Activated CD8-positive, alpha-beta T cell treated with anti-CD3 and anti-CD28 coated beads, Interleukin-2, amount 10 ng/mL, durations not matched to agents 7 days and 5 days (primary cell): ENCODE measurements around the gene LCLAT1. TPM values are rescaled to one million over a fixed set of nuclear protein-coding genes. Genes with fewer than 3 reads are reported as not detected.

Experiments
- ATAC-seq: fragments of 150-1000 bp; cut with Tn5 transposase; one replicate; pipeline ENCODE4 v1.10.0; 2021; ENCODE audit warnings: moderate library complexity
- CTCF ChIA-PET: fragments of 350-600 bp; sonication (Branson Sonifier 250); formaldehyde crosslinking; loops from one replicate; lab custom pipeline; 2021; ENCODE audit warnings: antibody characterized with exemption; lab: Charles Lee
- POLR2A ChIA-PET: fragments of 350-600 bp; sonication (Branson Sonifier 250); formaldehyde crosslinking; loops from one replicate; lab custom pipeline; 2021; ENCODE audit warnings: antibody characterized with exemption; lab: Charles Lee
- DNase-seq: peaks from one replicate; pipeline ENCODE4 v3.0.0-alpha.2; 2020
- H3K27ac Mint-ChIP-seq: one replicate; pipeline ENCODE4 v1.8.0; 2021; ENCODE audit warnings: mild to moderate bottlenecking, mixed read lengths
- H3K27me3 Mint-ChIP-seq: one replicate; pipeline ENCODE4 v1.8.0; 2021; ENCODE audit warnings: low read depth, mixed read lengths
- H3K36me3 Mint-ChIP-seq: one replicate; pipeline ENCODE4 v1.8.0; 2021; ENCODE audit warnings: low read depth, mixed read lengths
- H3K4me1 Mint-ChIP-seq: one replicate; pipeline ENCODE4 v1.8.0; 2021; ENCODE audit warnings: low read depth, mixed read lengths
- H3K4me3 Mint-ChIP-seq: one replicate; pipeline ENCODE4 v1.8.0; 2021; ENCODE audit warnings: mild to moderate bottlenecking, mixed read lengths
- H3K9me3 Mint-ChIP-seq: one replicate; pipeline ENCODE4 v1.8.0; 2022; ENCODE audit warnings: mixed read lengths; ENCODE audit not compliant: insufficient read depth
- total RNA-seq, 2 experiments: library from RNA; stranded (reverse); gene quantifications; one replicate each; pipeline ENCODE4 v1.2.3, GENCODE V29; 2021

LCLAT1 gene
- total RNA-seq, 2 experiments from 2014 or later, result 25.1 to 25.3 TPM

DNA sequence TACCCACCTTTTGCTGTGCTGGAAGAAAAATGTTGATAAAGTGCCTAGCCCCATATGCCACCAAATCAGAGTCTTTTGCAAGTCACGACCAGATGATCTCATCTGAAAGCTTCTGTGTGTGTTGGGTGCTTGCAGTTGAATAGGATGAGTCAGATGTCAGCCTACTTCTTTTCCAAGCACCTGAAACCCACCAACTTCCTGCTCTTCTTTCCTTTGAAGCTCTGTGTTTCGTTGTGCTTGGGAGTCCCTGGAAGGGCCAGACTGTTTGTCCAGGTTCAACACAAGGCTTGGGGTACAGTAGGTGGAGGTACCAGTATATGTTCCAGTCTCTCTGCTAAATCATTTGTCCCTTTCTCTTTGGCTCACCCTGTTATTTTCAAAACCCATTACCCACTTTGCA lies 36.8 kb upstream of the LCLAT1 start:
- peak; percentile 26 for DNase-seq
- no peak overlapping the region for H3K4me3 Mint-ChIP-seq
- POLR2A ChIA-PET, result no interaction called here

DNA sequence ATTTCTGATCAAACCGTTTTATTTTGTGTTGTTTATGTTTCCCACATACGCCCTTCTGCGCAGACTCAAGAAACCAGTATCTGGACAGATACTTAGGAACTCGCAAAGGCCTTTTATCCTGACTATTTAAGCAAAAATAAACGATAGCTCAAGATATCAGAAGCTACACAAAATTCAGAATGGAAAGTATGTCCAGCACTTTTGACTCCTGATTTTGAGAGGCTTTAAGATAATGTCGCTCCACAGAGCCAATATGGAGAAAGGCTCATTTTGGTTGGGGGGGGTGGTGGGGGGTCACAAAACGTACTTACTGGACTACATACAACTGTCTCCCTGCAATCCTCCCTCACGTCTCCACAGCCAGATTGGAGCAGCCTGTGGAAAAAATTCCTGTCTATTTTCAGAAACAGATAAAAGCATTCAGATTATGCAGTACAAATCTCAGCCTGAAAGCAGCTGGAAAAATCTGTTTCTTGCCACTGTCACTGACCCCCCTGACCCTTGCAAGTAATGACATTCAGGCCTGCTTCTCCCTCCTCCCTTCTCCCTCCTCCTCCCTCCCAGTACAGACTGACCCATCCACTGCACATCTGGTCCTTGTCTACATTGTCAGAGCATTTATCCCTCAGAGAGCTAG lies 34.9 kb upstream of the LCLAT1 start:
- POLR2A ChIA-PET, result interaction anchor here (0.9 kb wide), 1 partner anchor 57 kb away, joined by 5 read pairs; no protein-coding TSS in a partner anchor
- Mint-ChIP-seq H3K27ac (no peak overlapping the region), H3K36me3 (no peaks in the 10 kb centered on the region), H3K9me3 (no peaks in the 10 kb centered on the region), H3K27me3 (no peaks in the 10 kb centered on the region), H3K4me1 (peaks cover 30% of the 10 kb centered on the region), H3K4me3 (no peak overlapping the region)
- no peak for ATAC-seq
- DNase-seq, result no peak
- CTCF ChIA-PET, result interaction anchor here (0.6 kb wide), 1 partner anchor 186 kb away, joined by 3 read pairs; no protein-coding TSS in a partner anchor

More for the DNA sequence above, 36.8 kb upstream of the LCLAT1 start:
- Mint-ChIP-seq H3K36me3 (no peaks in the 10 kb centered on the region), H3K27ac (peak overlapping the region; percentile 23), H3K27me3 (no peaks in the 10 kb centered on the region), H3K4me1 (peaks cover 32% of the 10 kb centered on the region), H3K9me3 (no peaks in the 10 kb centered on the region)
- ATAC-seq, result peak; percentile 41
- CTCF ChIA-PET, result no interaction called here

DNA sequence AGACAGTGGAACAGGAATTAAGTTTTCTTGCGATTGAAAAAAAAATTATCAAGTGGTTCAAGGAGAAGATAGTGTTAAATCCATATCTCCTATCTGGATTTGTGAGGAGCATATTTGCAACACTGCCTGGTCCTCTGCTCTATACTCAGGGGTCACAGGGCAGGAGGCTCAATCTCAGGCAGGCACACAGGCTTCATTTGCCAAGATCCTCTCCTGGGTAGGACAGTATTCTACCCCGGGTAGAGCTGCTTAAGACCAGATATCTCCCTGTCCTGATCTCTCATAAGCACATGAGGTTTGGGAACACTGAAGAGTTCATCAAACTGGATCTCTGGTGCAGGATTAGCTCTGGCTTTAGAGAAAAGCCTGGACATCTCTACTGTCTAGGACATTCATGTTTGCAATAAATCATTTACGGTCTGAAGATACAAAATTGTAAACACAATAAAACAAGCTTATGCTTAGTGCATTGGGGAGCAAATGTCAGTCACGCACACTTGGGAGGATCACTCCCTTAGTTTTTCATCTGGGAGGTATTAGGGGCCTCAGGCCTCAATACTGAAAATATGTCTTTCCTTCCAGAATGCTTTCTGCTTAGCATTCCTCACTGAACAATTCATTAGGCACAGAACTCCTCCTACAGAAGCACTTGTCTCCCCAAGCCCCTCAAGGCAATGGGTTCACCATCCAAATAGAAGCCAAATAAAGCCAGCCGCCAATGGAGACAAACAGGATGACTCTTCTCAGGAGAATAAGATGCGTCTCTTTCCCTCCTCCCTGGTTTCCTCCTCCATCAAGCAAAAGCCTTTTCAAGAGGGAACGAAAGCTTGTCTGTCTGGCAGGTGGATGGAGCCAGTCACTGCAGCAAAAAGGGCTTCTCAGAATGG lies 34.1 kb upstream of the LCLAT1 start:
- H3K27ac Mint-ChIP-seq, result no peak overlapping the region
- CTCF ChIA-PET, result interaction anchor here (0.6 to 1.0 kb wide), 2 partner anchors 187 to 299 kb away, joined by 3 read pairs; no protein-coding TSS in a partner anchor
- POLR2A ChIA-PET, result no interaction called here

DNA sequence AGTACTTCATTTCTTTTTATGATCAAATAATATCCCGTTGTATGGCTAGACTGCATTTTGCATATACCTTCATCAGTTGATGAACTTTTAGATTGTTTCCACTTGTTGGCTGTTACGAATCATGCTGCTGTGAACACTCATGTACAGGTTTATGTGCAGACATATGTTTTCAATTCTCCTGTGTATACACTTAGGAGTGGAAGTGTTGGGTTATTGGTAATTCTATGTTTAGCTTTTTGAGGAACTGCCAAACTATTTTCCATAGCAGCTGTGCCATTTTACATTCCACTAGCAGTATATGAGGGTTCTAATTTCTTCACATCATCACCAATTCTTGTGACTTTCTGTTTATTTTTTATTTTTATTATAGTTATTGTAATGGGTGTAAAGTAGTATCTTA lies 32.1 kb upstream of the LCLAT1 start:
- Mint-ChIP-seq H3K36me3 (no peaks in the 10 kb centered on the region), H3K27ac (no peak overlapping the region), H3K27me3 (no peaks in the 10 kb centered on the region), H3K4me3 (no peak overlapping the region), H3K9me3 (no peaks in the 10 kb centered on the region), H3K4me1 (peaks cover 10% of the 10 kb centered on the region)
- no peak for ATAC-seq
- DNase-seq, result no peak
- CTCF ChIA-PET, result no interaction called here
- POLR2A ChIA-PET, result no interaction called here

More for the DNA sequence above, 34.1 kb upstream of the LCLAT1 start:
- Mint-ChIP-seq H3K9me3 (no peaks in the 10 kb centered on the region), H3K4me1 (peaks cover 28% of the 10 kb centered on the region), H3K4me3 (no peak overlapping the region), H3K27me3 (no peaks in the 10 kb centered on the region), H3K36me3 (no peaks in the 10 kb centered on the region)
- ATAC-seq (no peak), DNase-seq (no peak)

DNA sequence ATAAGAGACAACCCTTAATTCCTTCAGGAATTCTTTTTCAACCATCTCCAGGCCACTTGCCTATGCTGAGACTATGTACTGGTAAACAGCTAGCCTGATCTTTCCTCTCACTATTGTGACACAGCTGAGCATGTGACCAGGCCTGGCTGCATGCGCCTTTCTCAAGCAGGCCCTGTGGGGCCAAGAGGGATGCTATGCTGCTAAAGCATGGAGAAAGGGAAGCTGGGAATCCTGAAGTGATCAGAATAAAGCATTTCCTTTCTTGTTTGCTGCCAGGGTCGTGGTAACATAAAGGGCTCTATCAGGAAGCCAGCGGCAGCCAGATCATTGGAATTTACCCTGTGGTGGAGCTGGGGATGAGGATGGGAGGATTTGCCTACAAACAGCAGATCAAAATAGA lies 29.8 kb upstream of the LCLAT1 start:
- H3K9me3 Mint-ChIP-seq, result no peaks in the 10 kb centered on the region
- H3K36me3 Mint-ChIP-seq, result no peaks in the 10 kb centered on the region
- CTCF ChIA-PET, result interaction anchor here (1.0 kb wide), 1 partner anchor 150 kb away, joined by 3 read pairs; no protein-coding TSS in a partner anchor
- H3K4me3 Mint-ChIP-seq, result no peak overlapping the region
- ATAC-seq, result no peak
- no peak overlapping the region for H3K27ac Mint-ChIP-seq
- POLR2A ChIA-PET, result no interaction called here
- peaks cover 16% of the 10 kb centered on the region for H3K4me1 Mint-ChIP-seq
- H3K27me3 Mint-ChIP-seq, result no peaks in the 10 kb centered on the region
- DNase-seq, result no peak

DNA sequence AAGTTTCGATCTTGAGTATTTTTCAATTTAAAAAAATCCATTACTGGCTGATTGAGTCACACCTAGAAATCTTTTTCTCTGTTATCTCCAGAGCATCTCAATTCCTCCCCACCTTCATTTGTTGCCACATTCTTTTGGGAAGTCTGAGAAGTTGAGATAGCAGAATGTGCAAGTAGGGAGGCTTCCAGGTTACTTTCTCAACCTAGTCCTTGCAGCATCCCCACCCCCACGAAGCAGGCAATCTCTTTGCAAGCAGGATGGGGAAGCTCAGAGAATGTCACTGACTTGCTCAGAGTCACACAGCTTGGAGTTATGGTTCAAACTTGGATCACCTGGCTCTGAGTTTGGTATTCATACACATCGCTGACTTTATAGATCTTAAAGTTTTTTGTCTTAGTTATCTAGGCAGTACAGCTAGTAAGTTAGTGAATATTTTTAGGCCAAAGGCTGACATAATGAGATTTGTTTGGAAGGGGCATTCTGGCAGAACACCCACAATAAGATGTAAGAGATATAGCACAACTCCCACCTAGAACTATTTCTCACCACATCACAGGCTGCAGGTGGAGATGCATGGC lies 25.9 kb upstream of the LCLAT1 start:
- POLR2A ChIA-PET, result interaction anchor here (0.6 to 2.2 kb wide), 7 partner anchors 16 to 194 kb away, joined by 3 to 17 read pairs (median 6); partner anchors contain the start of genes LBH and LCLAT1
- CTCF ChIA-PET, result interaction anchor here (0.6 to 3.5 kb wide), 13 partner anchors 12 to 290 kb away, joined by 3 to 13 read pairs (median 4); no protein-coding TSS in a partner anchor
- Mint-ChIP-seq H3K9me3 (no peaks in the 10 kb centered on the region), H3K4me3 (peak overlapping the region; percentile 36), H3K27me3 (no peaks in the 10 kb centered on the region), H3K4me1 (peaks cover 28% of the 10 kb centered on the region), H3K36me3 (no peaks in the 10 kb centered on the region), H3K27ac (peak overlapping the region; percentile 80)
- DNase-seq, result no peak
- ATAC-seq, result peak; percentile 6

DNA sequence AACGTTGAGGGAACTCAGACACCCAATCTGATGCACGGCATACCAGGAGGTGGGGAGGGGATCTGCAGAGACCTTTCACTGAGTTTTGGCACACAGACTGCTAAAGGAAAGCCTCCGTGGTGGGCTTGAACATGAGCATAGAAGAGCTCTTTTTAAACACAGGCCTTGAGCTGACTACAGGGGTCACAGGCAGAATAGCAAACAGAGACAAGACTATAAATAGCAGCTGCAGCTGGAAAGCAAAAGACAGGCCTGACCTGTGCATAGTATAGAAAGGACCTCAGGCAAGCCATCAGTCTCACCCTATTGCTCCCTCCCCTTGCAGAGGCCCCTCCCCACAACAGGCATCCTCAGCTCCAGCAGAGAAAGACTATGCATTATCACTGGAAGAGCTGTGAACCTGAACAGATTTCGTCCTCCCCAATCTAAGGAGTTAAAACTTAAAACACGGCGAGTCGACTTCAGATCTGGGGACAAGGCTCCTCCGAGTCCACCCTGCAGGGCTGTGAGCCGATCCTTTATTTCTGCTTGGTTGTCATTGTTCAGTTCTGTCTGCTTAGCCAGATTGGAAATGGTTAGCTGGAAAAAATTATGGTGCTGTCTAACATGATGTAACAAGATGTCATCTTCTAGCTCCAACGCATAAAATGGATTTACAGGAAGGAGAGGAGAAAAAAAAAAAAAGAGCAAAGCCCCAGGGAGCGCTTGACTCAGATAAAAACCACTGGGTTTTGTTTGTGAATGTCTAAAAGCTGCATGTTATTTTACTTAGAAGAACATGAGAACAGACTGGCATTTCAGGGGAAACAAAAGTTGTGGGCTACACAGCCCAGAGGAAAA lies 25.2 kb upstream of the LCLAT1 start:
- no peaks in the 10 kb centered on the region for H3K36me3 Mint-ChIP-seq
- POLR2A ChIA-PET, result interaction anchor here (0.6 to 2.2 kb wide), 10 partner anchors 16 to 275 kb away, joined by 3 to 17 read pairs (median 4); partner anchors contain the start of genes LBH and LCLAT1

DNA sequence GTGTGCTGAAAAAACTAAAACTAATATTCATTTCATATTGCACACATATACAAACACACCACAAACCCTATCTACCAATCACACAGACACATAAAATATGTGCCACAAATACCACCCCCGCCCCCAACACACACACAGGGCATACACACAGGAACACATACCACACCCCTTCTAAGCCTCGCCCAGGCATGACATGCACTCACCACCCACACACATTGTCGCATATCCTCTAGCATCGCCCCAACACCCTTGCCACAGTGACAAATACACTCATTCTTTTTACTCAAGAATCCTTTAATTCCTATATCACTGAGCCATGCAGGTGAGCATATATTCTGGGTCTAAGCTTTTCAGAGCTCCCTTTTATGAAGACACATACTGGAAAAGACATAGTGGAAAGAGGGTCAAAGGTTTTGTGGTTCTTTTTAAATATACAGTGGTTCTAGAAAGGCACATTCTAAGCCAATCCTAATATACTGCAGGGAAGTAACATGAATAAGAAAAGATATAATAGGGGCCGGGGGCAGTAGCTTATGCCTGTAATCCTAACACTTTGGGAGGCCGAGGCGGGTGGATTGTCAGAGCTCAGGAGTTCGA lies 24.5 kb upstream of the LCLAT1 start:
- peak overlapping the region; percentile 80 for H3K27ac Mint-ChIP-seq
- peak; percentile 90 for ATAC-seq

More for the DNA sequence above, 25.2 kb upstream of the LCLAT1 start:
- peak; percentile 56 for ATAC-seq
- Mint-ChIP-seq H3K4me3 (peak overlapping the region; percentile 36), H3K4me1 (peaks cover 32% of the 10 kb centered on the region), H3K9me3 (no peaks in the 10 kb centered on the region), H3K27me3 (no peaks in the 10 kb centered on the region), H3K27ac (peak overlapping the region; percentile 80)
- DNase-seq, result peak; percentile 35
- CTCF ChIA-PET, result interaction anchor here (0.6 to 3.5 kb wide), 14 partner anchors 11 to 290 kb away, joined by 3 to 13 read pairs (median 4); partner anchors contain the start of gene LCLAT1

DNA sequence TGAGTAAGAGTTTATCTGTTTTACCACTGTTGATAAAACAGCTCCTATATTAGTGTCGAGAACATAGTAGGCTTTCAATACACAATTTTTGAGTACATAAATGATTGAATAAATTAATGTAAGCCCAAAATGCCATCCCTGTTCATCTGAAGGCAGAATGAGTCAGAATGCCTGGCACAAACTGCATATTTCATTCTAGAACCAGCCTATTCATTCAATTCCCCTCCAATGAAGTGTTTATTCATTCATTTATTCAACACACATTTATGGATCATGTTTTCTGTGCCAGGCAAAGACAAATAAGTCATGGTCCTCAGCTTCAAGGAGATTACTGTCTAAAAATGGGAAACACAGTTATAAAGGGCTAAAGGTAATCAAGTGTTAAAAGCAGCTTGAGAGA lies 22.8 kb upstream of the LCLAT1 start:
- H3K27me3 Mint-ChIP-seq, result no peaks in the 10 kb centered on the region
- H3K4me1 Mint-ChIP-seq, result peaks cover 40% of the 10 kb centered on the region
- H3K4me3 Mint-ChIP-seq, result no peak overlapping the region
- POLR2A ChIA-PET, result no interaction called here
- H3K27ac Mint-ChIP-seq, result no peak overlapping the region
- H3K9me3 Mint-ChIP-seq, result no peaks in the 10 kb centered on the region
- DNase-seq, result no peak
- ATAC-seq, result no peak
- H3K36me3 Mint-ChIP-seq, result no peaks in the 10 kb centered on the region
- CTCF ChIA-PET, result interaction anchor here (2.6 to 3.5 kb wide), 2 partner anchors 9 to 259 kb away, joined by 8 to 13 read pairs; no protein-coding TSS in a partner anchor

More for the DNA sequence above, 24.5 kb upstream of the LCLAT1 start:
- Mint-ChIP-seq H3K36me3 (no peaks in the 10 kb centered on the region), H3K4me1 (peaks cover 32% of the 10 kb centered on the region), H3K4me3 (peak overlapping the region; percentile 36), H3K9me3 (no peaks in the 10 kb centered on the region), H3K27me3 (no peaks in the 10 kb centered on the region)
- CTCF ChIA-PET, result interaction anchor here (0.9 to 3.5 kb wide), 15 partner anchors 10 to 289 kb away, joined by 3 to 13 read pairs (median 4); partner anchors contain the start of gene LCLAT1
- POLR2A ChIA-PET, result interaction anchor here (0.7 to 2.2 kb wide), 9 partner anchors 15 to 276 kb away, joined by 3 to 17 read pairs (median 4); partner anchors contain the start of genes LBH and LCLAT1
- peak; percentile 84 for DNase-seq

DNA sequence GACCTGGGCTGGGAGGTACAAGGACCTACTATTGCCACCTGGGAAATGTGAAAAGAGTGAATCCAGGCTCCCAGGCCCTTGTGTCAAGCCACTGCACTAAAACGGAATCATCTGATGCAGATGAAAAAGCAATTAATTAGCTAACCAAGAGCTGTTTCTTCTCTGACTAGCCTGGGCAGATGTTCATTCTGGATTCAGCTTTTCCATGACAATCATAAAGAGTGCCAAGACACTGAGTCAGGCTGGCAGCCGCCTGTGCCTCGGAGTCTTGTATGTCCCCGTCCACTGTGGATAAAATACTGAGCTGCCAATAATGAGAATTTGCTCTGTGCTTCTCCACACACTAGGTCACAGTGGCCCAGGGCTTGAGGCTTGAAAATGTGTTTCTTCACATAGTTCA lies 21.7 kb upstream of the LCLAT1 start:
- CTCF ChIA-PET, result interaction anchor here (1.3 to 2.6 kb wide), 3 partner anchors 186 to 286 kb away, joined by 3 to 8 read pairs (median 4); no protein-coding TSS in a partner anchor
- no peak for ATAC-seq
- H3K4me3 Mint-ChIP-seq, result no peak overlapping the region
- H3K27ac Mint-ChIP-seq, result no peak overlapping the region
- POLR2A ChIA-PET, result no interaction called here
- peaks cover 40% of the 10 kb centered on the region for H3K4me1 Mint-ChIP-seq
- no peaks in the 10 kb centered on the region for H3K36me3 Mint-ChIP-seq
- no peaks in the 10 kb centered on the region for H3K9me3 Mint-ChIP-seq
- DNase-seq, result no peak
- H3K27me3 Mint-ChIP-seq, result no peaks in the 10 kb centered on the region
